ENCODE data around the gene PDE9A. TPM values are rescaled to one million over a fixed set of nuclear protein-coding genes. Genes with fewer than 3 reads are reported as not detected.

PDE9A gene
- total and polyA plus RNA-seq, 2 donors (not counting 1 experiment from before 2014, with no cell fraction given) = 0.34 to 5.8 TPM

DNA sequence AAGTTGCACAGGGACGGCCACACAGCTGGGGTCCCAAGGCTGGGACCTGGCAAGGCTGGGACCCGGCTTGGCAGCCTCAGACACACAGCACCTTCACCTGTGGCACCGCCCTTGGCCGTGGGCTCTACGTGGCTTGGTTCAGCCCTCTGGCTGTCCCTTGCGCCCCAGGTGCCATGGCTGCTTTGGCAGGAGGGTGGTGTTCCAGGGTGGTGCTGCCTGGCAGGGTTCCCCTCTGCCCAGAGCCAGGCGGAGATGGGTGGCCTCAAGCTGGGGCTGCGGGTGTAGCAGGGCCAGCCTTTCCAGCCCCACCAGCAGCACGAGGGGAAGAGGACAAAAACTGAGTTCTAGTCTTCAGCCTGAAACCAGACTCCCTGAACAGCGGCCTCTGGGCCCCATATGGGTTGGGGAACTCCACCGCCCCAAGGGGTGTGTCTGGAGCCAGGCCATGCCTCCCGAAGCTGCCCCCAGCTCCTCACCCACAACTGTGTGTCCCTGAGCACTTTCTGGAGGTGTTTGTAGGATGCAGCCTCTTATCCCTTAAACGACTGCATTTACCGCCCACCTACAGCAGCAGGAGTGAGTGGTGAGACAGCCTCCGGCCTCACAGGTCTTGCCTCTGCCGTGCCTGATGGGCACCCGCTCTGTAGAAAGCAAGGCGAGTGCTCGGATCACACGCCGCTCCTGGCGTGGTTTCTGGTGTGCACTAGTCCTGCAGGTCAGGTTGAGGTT lies 92.3 kb downstream of the PDE9A start:
- H3K27me3 ChIP-seq (replicated peaks in 1 of 4; ENCODE audit: control extremely low read depth in 1 of 4, control insufficient read depth in 3 of 4, insufficient read depth in 4 of 4, low read length in 3 of 4) = peaks cover 0 to 5% (median 0%) of the 10 kb centered on the region in 4 experiments
- intact Hi-C loops (cut with micrococcal nuclease) = loop anchor here (5.0 kb wide), 1 partner anchor 37 kb away; no protein-coding TSS in a partner anchor
- H3K27ac ChIP-seq (ENCODE audit: low read length in 2 of 2) = no peak overlapping the region
- H3K4me3 ChIP-seq (ENCODE audit: control extremely low read depth in 1 of 5, extremely low read depth in 1 of 5, insufficient read depth in 1 of 5, low read depth in 2 of 5, low read length in 4 of 5) = no peak overlapping the region
- TF ChIP-seq, protein P1, sequence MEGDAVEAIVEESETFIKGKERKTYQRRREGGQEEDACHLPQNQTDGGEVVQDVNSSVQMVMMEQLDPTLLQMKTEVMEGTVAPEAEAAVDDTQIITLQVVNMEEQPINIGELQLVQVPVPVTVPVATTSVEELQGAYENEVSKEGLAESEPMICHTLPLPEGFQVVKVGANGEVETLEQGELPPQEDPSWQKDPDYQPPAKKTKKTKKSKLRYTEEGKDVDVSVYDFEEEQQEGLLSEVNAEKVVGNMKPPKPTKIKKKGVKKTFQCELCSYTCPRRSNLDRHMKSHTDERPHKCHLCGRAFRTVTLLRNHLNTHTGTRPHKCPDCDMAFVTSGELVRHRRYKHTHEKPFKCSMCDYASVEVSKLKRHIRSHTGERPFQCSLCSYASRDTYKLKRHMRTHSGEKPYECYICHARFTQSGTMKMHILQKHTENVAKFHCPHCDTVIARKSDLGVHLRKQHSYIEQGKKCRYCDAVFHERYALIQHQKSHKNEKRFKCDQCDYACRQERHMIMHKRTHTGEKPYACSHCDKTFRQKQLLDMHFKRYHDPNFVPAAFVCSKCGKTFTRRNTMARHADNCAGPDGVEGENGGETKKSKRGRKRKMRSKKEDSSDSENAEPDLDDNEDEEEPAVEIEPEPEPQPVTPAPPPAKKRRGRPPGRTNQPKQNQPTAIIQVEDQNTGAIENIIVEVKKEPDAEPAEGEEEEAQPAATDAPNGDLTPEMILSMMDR (IDR thresholded peaks at IDR 0.05) = no peak
- no peak for TF ChIP-seq EZH2 (IDR thresholded peaks at IDR 0.05; ENCODE audit: borderline replicate concordance, insufficient read depth, low read depth, low read length, poor library complexity, severe bottlenecking)
- DNase-seq = peak; percentile 31
- ChIA-PET CTCF (interaction anchor here (1.3 kb wide), 1 partner anchor 8 kb away, joined by 3 read pairs; no protein-coding TSS in a partner anchor), POLR2A (interaction anchor here (1.5 kb wide), 1 partner anchor 8 kb away, joined by 4 read pairs; no protein-coding TSS in a partner anchor)
- H3K9me3 ChIP-seq (ENCODE audit: control extremely low read depth in 1 of 3, control insufficient read depth in 2 of 3, insufficient read depth in 1 of 3, low read length in 2 of 3) = peaks cover 0 to 14% (median 0%) of the 10 kb centered on the region in 3 donors
- H3K4me2 ChIP-seq (replicated peaks; ENCODE audit: low read depth, low read length, poor library complexity, severe bottlenecking) = peak overlapping the region; percentile 74
- H2AFZ ChIP-seq (ENCODE audit: insufficient read depth, low read depth, low read length, poor library complexity, severe bottlenecking) = peak overlapping the region; percentile 86
- peak overlapping the region; percentile 86 for H3K4me3 Mint-ChIP-seq
- ATAC-seq (ENCODE audit: low read depth) = peak; percentile 28
- H3K27ac Mint-ChIP-seq = peak overlapping the region; percentile 20
- H3K4me1 ChIP-seq (ENCODE audit: control insufficient read depth in 2 of 2, insufficient read depth in 2 of 2, low read length in 2 of 2) = peaks cover 24 to 26% of the 10 kb centered on the region in 2 donors
- no peaks in the 10 kb centered on the region for H3K36me3 ChIP-seq (replicated peaks in 1 of 2; ENCODE audit: control extremely low read depth in 1 of 2, control insufficient read depth in 1 of 2, extremely low read depth in 1 of 2, insufficient read depth in 2 of 2, low read length in 1 of 2)
- H3K4me1 Mint-ChIP-seq = peaks cover 16% of the 10 kb centered on the region
- 52% methylated on average over 19 of the region's 22 CpGs for WGBS (ENCODE audit: insufficient coverage)
- H3K27me3 Mint-ChIP-seq = no peaks in the 10 kb centered on the region
- H3K9ac ChIP-seq (ENCODE audit: low read length) = peak overlapping the region; percentile 55
- H3K79me2 ChIP-seq (ENCODE audit: control insufficient read depth, insufficient read depth, low read length) = no peaks in the 10 kb centered on the region
- no peaks in the 10 kb centered on the region for H4K20me1 ChIP-seq (ENCODE audit: control insufficient read depth, insufficient read depth, low read length, poor library complexity, severe bottlenecking)
- H3K9me3 Mint-ChIP-seq (ENCODE audit: insufficient read depth) = no peaks in the 10 kb centered on the region

DNA sequence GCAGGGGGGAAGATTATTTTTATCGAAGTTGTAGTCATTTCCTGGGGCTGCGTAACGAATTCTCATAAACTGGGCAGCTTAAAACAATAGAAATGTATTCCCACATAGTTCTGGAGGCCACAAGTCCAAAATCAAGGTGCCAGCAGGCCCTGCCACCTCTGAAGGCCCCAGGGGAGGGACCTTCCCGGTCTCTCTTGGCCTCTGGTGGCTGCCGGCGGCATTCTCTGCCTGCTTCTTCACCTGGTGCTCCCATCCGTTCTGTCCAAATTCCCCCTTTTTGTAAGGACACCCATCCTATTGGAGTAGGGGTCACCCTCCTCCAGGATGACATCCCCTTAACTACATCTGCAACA lies 92.8 kb downstream of the PDE9A start:
- TF ChIP-seq EZH2 (IDR thresholded peaks at IDR 0.05; ENCODE audit: borderline replicate concordance, insufficient read depth, low read depth, low read length, poor library complexity, severe bottlenecking) = no peak
- TF ChIP-seq, protein P1 (IDR thresholded peaks at IDR 0.05) = no peak
- peak overlapping the region; percentile 86 for H2AFZ ChIP-seq (ENCODE audit: insufficient read depth, low read depth, low read length, poor library complexity, severe bottlenecking)
- ChIA-PET CTCF (interaction anchor here (1.3 kb wide), 1 partner anchor 9 kb away, joined by 3 read pairs; no protein-coding TSS in a partner anchor), POLR2A (interaction anchor here (1.5 kb wide), 1 partner anchor 9 kb away, joined by 4 read pairs; no protein-coding TSS in a partner anchor)
- H3K9ac ChIP-seq (ENCODE audit: low read length) = peak overlapping the region; percentile 55
- Mint-ChIP-seq H3K4me3 (peak overlapping the region; percentile 86), H3K27me3 (no peaks in the 10 kb centered on the region), H3K9me3 (ENCODE audit: insufficient read depth) (no peaks in the 10 kb centered on the region), H3K4me1 (peaks cover 16% of the 10 kb centered on the region), H3K27ac (peak overlapping the region; percentile 89)
- ATAC-seq (ENCODE audit: low read depth) = no peak
- peak overlapping the region; percentile 74 for H3K4me2 ChIP-seq (replicated peaks; ENCODE audit: low read depth, low read length, poor library complexity, severe bottlenecking)
- peaks cover 24 to 26% of the 10 kb centered on the region in 2 donors for H3K4me1 ChIP-seq (ENCODE audit: control insufficient read depth in 2 of 2, insufficient read depth in 2 of 2, low read length in 2 of 2)
- no peaks in the 10 kb centered on the region for H3K36me3 ChIP-seq (replicated peaks in 1 of 2; ENCODE audit: control extremely low read depth in 1 of 2, control insufficient read depth in 1 of 2, extremely low read depth in 1 of 2, insufficient read depth in 2 of 2, low read length in 1 of 2)
- peaks cover 0 to 5% (median 0%) of the 10 kb centered on the region in 4 experiments for H3K27me3 ChIP-seq (replicated peaks in 1 of 4; ENCODE audit: control extremely low read depth in 1 of 4, control insufficient read depth in 3 of 4, insufficient read depth in 4 of 4, low read length in 3 of 4)
- no peaks in the 10 kb centered on the region for H3K79me2 ChIP-seq (ENCODE audit: control insufficient read depth, insufficient read depth, low read length)
- peaks cover 0 to 14% (median 0%) of the 10 kb centered on the region in 3 donors for H3K9me3 ChIP-seq (ENCODE audit: control extremely low read depth in 1 of 3, control insufficient read depth in 2 of 3, insufficient read depth in 1 of 3, low read length in 2 of 3)
- intact Hi-C loops (cut with micrococcal nuclease) = loop anchor here (5.0 kb wide), 1 partner anchor 36 kb away; no protein-coding TSS in a partner anchor
- no peaks in the 10 kb centered on the region for H4K20me1 ChIP-seq (ENCODE audit: control insufficient read depth, insufficient read depth, low read length, poor library complexity, severe bottlenecking)
- 10% methylated on average over 6 of the region's 7 CpGs for WGBS (ENCODE audit: insufficient coverage)
- H3K4me3 ChIP-seq (ENCODE audit: control extremely low read depth in 1 of 5, extremely low read depth in 1 of 5, insufficient read depth in 1 of 5, low read depth in 2 of 5, low read length in 4 of 5) = peak overlapping the region in 4 of 5 experiments; percentile 21 to 45 (median 38)
- DNase-seq = no peak
- H3K27ac ChIP-seq (ENCODE audit: low read length in 2 of 2) = peak overlapping the region; percentile 54 to 78
